Uterus (tissue), 2 donors: ENCODE measurements around the gene S100PBP.

Experiments used
- CTCF ChIP-seq, 4 experiments: fragments of 200-600 bp in 2 of 4; fragments of 450-650 bp in 2 of 4; sonication (generic) in 2 of 4; IDR thresholded peaks; one replicate each; pipeline ENCODE4 v1.5.1; 2016 to 2019; ENCODE audit warnings: antibody characterized with exemption in 4 of 4, mild to moderate bottlenecking in 2 of 4, moderate library complexity in 1 of 4
- POLR2A ChIP-seq, 2 donors: fragments of 450-650 bp; IDR thresholded peaks; one replicate each; pipeline ENCODE4 v1.6.1; 2016; ENCODE audit warnings: antibody characterized with exemption in 2 of 2, mild to moderate bottlenecking in 1 of 2, moderate library complexity in 1 of 2

- TF ChIP-seq CTCF (IDR thresholded peaks at IDR 0.05) (no peak), POLR2A (IDR thresholded peaks at IDR 0.05) (no peak)
Measured at GRCh38 chr1:32895325-32896215, 78.1 kb downstream of the S100PBP start.
